HFFc6 (cell line): Measurements from ENCODE around the gene TAF7. TPM values are rescaled to one million over a fixed set of nuclear protein-coding genes. Genes with fewer than 3 reads are reported as not detected.
"Not testable (repeated sequence)": the region's sequence is repeated elsewhere in the genome, so short reads cannot be mapped to it uniquely, and the experiment has no call there.

Source experiments
- DNase-seq: peaks from one replicate; pipeline ENCODE4 v3.0.0-alpha.2; 2018
- H3K27ac Mint-ChIP-seq: 2 replicates; pipeline ENCODE4 v1.8.0; 2020; ENCODE audit warnings: mild to moderate bottlenecking, mixed read lengths
- H3K27me3 Mint-ChIP-seq: 2 replicates; pipeline ENCODE4 v1.8.0; 2021; ENCODE audit warnings: mild to moderate bottlenecking, moderate library complexity, mixed read lengths; ENCODE audit not compliant: insufficient read depth
- H3K36me3 Mint-ChIP-seq: 2 replicates; pipeline ENCODE4 v1.8.0; 2021; ENCODE audit warnings: low read depth, mixed read lengths
- H3K4me1 Mint-ChIP-seq: 2 replicates; pipeline ENCODE4 v1.8.0; 2020; ENCODE audit warnings: low read depth, mixed read lengths
- H3K4me3 Mint-ChIP-seq: 2 replicates; pipeline ENCODE4 v1.8.0; 2020; ENCODE audit warnings: mild to moderate bottlenecking, moderate library complexity, mixed read lengths
- H3K9me3 Mint-ChIP-seq: 2 replicates; pipeline ENCODE4 v1.8.0; 2020; ENCODE audit warnings: mild to moderate bottlenecking, mixed read lengths
- total RNA-seq, 6 experiments: library from RNA; stranded (reverse); fragmentation: NEBNext Ultra II Directional; extraction: Animal tissue kit (Norgen Biotek cat#: 25700); gene quantifications; 2 replicates in 1 of 6; 3 replicates in 5 of 6; pipeline ENCODE4 v1.2.3, GENCODE V29; 2021
- TF ChIP-seq, protein P1 (sequence below): fragments of 200-600 bp; sonication (generic); IDR thresholded peaks from 2 replicates; pipeline ENCODE4 v1.5.0; 2021; ENCODE audit warnings: antibody characterized with exemption, mild to moderate bottlenecking

Gene TAF7
- total RNA-seq, 6 experiments from 2014 or later, result 72.7 to 98.9 (median 74.8) TPM

- Mint-ChIP-seq H3K4me3 (no peak overlapping the region), H3K4me1 (peaks cover 17% of the 10 kb centered on the region), H3K36me3 (peaks cover 15% of the 10 kb centered on the region), H3K27ac (no peak overlapping the region), H3K27me3 (no peaks in the 10 kb centered on the region), H3K9me3 (peaks cover 21% of the 10 kb centered on the region)
- TF ChIP-seq, protein P1, sequence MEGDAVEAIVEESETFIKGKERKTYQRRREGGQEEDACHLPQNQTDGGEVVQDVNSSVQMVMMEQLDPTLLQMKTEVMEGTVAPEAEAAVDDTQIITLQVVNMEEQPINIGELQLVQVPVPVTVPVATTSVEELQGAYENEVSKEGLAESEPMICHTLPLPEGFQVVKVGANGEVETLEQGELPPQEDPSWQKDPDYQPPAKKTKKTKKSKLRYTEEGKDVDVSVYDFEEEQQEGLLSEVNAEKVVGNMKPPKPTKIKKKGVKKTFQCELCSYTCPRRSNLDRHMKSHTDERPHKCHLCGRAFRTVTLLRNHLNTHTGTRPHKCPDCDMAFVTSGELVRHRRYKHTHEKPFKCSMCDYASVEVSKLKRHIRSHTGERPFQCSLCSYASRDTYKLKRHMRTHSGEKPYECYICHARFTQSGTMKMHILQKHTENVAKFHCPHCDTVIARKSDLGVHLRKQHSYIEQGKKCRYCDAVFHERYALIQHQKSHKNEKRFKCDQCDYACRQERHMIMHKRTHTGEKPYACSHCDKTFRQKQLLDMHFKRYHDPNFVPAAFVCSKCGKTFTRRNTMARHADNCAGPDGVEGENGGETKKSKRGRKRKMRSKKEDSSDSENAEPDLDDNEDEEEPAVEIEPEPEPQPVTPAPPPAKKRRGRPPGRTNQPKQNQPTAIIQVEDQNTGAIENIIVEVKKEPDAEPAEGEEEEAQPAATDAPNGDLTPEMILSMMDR, result no peak
- DNase-seq, result no peak
Measured at GRCh38 chr5:141328231-141328630, 7.6 kb upstream of the TAF7 start.

GRCh38 chr5:141326088-141326854, 5.7 kb upstream of the TAF7 start:
- Mint-ChIP-seq H3K4me3 (peak overlapping the region; percentile 94), H3K9me3 (peaks cover 13% of the 10 kb centered on the region; the same call in 1 of the 2 replicates), H3K36me3 (peaks cover 6% of the 10 kb centered on the region), H3K27me3 (no peaks in the 10 kb centered on the region), H3K27ac (peak overlapping the region; percentile 92), H3K4me1 (peaks cover 17% of the 10 kb centered on the region)
- DNase-seq, result peak; percentile 82
- TF ChIP-seq, protein P1, result peak; percentile 80

DNA sequence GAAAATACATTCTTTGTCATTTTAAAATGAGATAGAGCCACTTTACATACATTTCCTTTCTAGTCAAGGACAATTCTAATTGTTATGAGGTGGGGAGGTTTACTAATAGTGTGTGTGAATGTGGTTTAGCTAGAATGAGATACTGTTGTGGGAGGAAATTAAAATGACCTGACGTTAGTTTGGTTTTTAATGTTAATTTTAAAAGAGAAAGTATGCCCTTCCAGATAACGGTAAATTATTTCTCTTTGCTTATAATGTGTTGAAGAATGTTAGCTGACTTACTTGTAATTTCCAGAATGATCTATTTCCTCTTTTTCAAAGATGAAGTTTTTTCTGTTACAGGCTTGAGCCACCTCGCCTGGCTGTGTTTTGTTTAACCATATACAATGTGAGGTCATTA, 1.7 kb upstream of the TAF7 start:
- peaks cover 35% of the 10 kb centered on the region for H3K4me1 Mint-ChIP-seq
- no peak for DNase-seq
- TF ChIP-seq, protein P1, result no peak
- H3K4me3 Mint-ChIP-seq, result no peak overlapping the region
- no peak overlapping the region for H3K27ac Mint-ChIP-seq
- peaks cover 15% of the 10 kb centered on the region for H3K27me3 Mint-ChIP-seq
- H3K9me3 Mint-ChIP-seq, result peaks cover 46% of the 10 kb centered on the region
- peaks cover 33% of the 10 kb centered on the region for H3K36me3 Mint-ChIP-seq

GRCh38 chr5:141319699-141320098, 885 bp downstream of the TAF7 start:
- no peak for DNase-seq
- peaks cover 59% of the 10 kb centered on the region for H3K36me3 Mint-ChIP-seq
- TF ChIP-seq, protein P1, result no peak
- H3K4me1 Mint-ChIP-seq, result peaks cover 27% of the 10 kb centered on the region
- peaks cover 23% of the 10 kb centered on the region for H3K27me3 Mint-ChIP-seq
- peak overlapping the region; percentile 98 for H3K4me3 Mint-ChIP-seq
- peak overlapping the region; percentile 100 for H3K27ac Mint-ChIP-seq
- peaks cover 72% of the 10 kb centered on the region for H3K9me3 Mint-ChIP-seq

DNA sequence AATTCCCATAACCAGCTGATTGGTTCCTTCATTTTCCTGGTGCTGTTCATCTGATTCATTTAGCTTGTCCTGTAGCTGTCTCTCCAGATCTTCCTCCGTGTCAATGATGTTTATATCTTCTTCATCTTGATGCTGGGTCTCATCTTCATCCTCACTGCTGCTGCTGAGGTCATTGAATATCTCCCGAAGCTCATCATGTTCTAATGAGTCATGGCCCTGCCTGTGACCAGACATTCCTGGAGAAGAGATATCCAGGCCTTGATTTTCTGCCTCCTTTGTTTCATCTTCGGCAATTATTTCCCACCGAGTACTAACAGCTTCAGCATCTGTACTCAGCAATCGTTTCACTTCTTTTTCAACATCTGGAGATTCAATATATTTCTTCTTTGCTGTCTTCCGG, 1.4 kb downstream of the TAF7 start:
- Mint-ChIP-seq H3K4me1 (peaks cover 27% of the 10 kb centered on the region), H3K4me3 (peak overlapping the region; percentile 98), H3K27ac (no peak overlapping the region), H3K9me3 (peaks cover 76% of the 10 kb centered on the region), H3K27me3 (peaks cover 23% of the 10 kb centered on the region), H3K36me3 (peaks cover 64% of the 10 kb centered on the region)
- TF ChIP-seq, protein P1, result no peak
- no peak for DNase-seq

DNA sequence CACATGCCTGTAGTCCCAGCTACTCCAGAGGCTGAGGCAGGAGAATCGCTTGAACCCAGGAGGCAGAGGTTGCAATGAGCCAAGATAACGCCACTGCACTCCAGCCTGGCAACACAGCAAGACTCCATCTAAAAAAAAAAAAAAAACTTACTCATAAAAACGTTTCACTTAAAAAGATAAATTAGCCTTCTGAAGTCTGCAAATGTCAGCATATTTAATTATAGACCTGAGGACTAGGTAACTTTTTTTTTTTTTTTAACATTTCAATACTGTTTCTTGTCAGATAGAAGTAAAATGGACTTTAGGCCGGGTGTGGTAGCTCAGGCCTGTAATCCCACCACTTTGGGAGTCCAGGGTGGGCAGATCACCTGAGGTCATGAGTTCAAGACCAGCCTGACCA, 3.6 kb downstream of the TAF7 start:
- not testable (repeated sequence) for H3K4me3 Mint-ChIP-seq
- peaks cover 99% of the 10 kb centered on the region for H3K9me3 Mint-ChIP-seq

More for the DNA sequence above, 3.6 kb downstream of the TAF7 start:
- Mint-ChIP-seq H3K4me1 (peaks cover 27% of the 10 kb centered on the region), H3K27me3 (peaks cover 23% of the 10 kb centered on the region), H3K36me3 (peaks cover 86% of the 10 kb centered on the region)
- DNase-seq, H3K27ac Mint-ChIP-seq: not testable (repeated sequence)
